22Rv1 (cell line): Measurements from ENCODE around the gene THAP4.

Source experiments
- H3K27ac ChIP-seq: fragments of 450-650 bp; 2 replicates; pipeline ENCODE4 v1.5.1; 2017
- ZFX ChIP-seq: fragments of 450-650 bp; IDR thresholded peaks from 2 replicates; pipeline ENCODE4 v1.6.1; 2017; ENCODE audit warnings: antibody characterized with exemption, borderline replicate concordance
- TF ChIP-seq, protein P1 (sequence below): fragments of 450-650 bp; IDR thresholded peaks from 2 replicates; pipeline ENCODE4 v1.5.1; 2017; ENCODE audit warnings: mild to moderate bottlenecking

THAP4 gene

DNA sequence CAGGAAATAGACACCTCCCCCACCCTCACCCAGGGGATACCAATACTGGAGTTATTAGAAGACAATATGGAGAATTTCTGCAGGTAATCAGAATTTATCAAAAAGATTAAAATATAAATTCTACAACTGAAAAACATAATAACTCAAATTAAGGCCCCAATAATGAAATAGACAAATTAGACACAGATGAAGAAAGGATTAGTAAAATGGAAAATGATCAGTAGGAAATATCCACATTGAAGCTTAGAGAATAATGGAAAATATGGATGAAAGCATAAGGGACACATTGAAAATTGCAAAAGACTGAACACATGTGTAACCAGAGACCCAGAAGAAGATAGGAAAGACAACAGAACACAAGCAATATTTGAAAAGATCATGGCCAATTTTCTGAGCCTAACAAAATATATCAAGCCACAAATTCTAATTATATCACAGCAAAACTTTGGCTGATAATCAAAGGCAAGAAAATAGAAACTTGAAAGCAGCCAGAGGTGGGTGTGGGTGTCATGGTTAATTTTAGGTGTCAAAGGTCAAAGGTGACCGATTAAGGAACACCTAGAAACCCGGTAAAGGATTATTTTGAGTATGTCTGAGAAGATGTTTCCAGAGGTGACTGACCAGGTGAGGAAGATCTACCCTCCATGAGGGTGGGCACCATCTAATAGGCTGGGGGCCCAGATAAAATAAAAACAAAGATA, 50.2 kb downstream of the THAP4 start:
- no peak overlapping the region for H3K27ac ChIP-seq
- TF ChIP-seq, protein P1, sequence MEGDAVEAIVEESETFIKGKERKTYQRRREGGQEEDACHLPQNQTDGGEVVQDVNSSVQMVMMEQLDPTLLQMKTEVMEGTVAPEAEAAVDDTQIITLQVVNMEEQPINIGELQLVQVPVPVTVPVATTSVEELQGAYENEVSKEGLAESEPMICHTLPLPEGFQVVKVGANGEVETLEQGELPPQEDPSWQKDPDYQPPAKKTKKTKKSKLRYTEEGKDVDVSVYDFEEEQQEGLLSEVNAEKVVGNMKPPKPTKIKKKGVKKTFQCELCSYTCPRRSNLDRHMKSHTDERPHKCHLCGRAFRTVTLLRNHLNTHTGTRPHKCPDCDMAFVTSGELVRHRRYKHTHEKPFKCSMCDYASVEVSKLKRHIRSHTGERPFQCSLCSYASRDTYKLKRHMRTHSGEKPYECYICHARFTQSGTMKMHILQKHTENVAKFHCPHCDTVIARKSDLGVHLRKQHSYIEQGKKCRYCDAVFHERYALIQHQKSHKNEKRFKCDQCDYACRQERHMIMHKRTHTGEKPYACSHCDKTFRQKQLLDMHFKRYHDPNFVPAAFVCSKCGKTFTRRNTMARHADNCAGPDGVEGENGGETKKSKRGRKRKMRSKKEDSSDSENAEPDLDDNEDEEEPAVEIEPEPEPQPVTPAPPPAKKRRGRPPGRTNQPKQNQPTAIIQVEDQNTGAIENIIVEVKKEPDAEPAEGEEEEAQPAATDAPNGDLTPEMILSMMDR = no peak
- TF ChIP-seq ZFX = no peak

DNA sequence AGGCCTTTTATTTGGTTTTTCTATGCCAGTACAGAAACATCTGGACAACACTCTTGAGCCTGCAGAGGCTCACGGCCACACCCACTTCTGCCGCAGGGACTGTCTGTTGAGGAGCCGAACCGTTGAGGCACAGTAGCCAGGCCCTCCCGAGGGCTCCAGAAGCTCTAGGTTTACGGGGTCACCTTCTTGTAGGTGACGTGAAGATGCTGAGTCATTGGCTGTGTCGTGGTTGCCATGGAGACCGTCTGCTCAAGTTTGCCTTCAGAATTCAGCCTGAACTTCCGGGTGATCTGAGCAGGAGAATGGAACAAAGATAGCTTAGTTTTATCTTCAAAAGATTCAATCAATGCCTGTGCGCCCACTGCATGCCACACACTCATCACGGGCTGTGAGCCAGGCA, 52.5 kb downstream of the THAP4 start:
- no peak overlapping the region for H3K27ac ChIP-seq
- TF ChIP-seq, protein P1 = no peak
- TF ChIP-seq ZFX = no peak

DNA sequence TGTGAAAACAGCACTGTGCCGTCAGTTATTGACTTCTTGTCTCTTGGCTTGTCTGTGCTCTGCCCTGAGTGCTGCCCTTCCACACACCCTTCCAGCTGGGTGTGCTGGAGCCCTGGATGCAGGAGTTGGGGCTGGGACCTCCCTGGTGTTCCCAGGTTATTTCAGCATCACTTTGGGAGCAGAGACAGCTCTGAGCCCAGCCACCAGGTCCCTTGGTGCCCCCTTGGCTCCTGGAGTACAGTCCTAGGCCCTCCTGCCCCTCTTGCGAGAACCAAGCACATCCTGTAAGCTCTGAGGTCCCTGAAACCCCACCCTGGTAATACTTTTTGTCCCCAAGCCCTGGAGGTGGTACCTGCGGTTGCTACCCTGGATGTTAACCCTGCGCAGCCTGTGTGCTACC, 54.2 kb downstream of the THAP4 start:
- H3K27ac ChIP-seq = no peak overlapping the region
- TF ChIP-seq ZFX = no peak
- TF ChIP-seq, protein P1 = no peak

DNA sequence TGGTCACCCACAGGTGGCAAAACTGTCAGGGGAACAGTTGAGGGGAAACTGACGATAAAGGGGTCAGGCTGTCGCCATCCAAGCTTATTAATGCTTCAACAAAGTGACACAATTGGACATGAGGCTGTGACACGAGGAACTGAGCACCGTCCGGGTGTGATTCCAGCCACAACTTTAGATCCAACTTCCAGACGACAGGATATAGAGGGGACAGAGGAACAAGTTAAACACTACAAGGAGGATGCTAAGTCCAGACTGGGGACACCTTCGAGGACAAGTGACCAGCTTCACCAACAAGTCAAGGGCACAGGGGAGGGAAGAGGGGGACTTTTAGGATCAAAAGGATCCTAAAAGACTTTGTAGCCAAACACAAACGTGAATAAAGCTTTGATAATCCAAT, 54.6 kb downstream of the THAP4 start:
- H3K27ac ChIP-seq = no peak overlapping the region
- TF ChIP-seq, protein P1 = no peak
- no peak for TF ChIP-seq ZFX

DNA sequence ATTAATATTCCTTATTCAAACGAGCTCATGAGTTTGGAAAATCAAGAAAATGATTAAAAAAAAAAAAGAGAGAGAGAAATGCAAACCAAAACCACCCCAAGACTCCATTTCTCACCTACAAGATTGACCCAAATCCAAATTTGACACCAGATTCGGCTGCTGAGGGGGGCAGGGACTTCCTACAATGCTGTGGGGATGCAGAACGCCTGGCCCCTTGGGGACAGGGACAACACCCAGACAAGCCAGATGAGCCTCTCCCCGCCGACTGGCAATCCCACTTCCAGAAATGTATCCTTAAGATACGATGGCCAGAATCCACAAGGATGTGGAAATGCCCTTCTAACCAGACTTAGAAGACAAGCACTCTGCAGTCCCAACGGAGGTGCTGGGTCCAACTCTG, 57.7 kb downstream of the THAP4 start:
- H3K27ac ChIP-seq = no peak overlapping the region
- TF ChIP-seq, protein P1 = no peak
- TF ChIP-seq ZFX = no peak

DNA sequence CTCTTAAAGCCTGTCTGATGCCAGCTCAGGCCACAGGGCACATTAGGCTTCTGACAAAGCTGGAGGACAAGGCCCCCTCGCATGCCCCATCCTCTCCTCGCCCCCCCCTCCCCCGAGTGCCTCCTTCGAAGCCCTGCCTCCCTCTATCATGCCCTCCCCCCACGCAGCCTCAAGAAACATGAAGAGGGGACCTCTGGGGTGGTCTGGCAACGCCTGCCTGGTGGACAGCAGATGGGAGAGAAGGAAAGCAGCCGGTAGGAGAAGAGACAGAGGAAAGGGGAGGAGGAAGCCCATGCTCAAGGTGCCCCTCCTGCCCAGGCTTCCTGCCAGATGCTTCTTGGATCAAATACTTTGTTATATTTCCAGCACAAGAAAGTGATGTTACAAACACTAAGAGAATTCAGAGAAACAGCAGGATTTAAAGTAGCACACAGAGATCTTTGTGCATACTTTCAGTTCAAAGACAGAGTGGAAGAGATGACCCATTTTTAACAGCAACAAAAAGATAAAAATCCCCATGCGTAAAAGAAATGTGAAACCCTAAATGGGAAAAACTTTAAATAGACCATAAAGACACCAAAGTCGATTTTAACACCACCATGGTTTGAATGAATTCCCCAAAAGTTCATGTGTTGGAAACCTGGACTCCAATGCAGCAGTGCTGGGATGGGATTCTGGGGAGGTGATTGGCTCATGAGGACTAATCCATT, 59.4 kb downstream of the THAP4 start:
- TF ChIP-seq ZFX = no peak
- TF ChIP-seq, protein P1 = no peak
- no peak overlapping the region for H3K27ac ChIP-seq

DNA sequence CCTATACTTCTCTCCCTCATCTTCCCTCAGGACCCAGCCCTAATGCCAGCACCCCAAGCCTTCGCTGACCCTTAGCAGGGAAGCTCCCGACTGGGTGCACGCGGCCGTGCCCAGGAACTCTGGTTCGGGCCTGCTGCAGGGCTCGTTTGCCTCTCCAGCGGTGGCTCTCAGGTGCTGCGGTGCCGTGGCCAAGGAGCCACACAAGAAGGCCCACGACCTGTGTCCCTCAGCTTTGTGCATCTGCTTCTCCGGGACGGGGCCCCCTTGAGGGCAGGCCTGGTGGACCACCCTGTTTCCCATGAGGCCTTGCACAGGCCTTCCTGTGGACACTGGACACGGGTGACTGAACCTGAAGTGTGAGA, 60.7 kb downstream of the THAP4 start:
- TF ChIP-seq, protein P1 = no peak
- no peak for TF ChIP-seq ZFX
- no peak overlapping the region for H3K27ac ChIP-seq
